AG04449 (cell line): ENCODE results near the gene AP3D1.

Experiments
- CTCF ChIA-PET: fragments of 350-600 bp; formaldehyde crosslinking; extraction: SDS; loops from one replicate; lab custom pipeline; 2021; ENCODE audit warnings: antibody characterized with exemption; lab: Yijun Ruan, JAX
- POLR2A ChIA-PET: fragments of 400-600, 350-600 bp; formaldehyde crosslinking; extraction: SDS; loops from one replicate; lab custom pipeline; 2020; ENCODE audit warnings: antibody characterized with exemption, inconsistent platforms; lab: Yijun Ruan, JAX
- DNase-seq: peaks from one replicate; pipeline ENCODE4 v3.0.0-alpha.2; 2010; ENCODE audit warnings: low read depth, low spot score
- H3K4me3 ChIP-seq: 2 replicates; pipeline ENCODE4 v1.5.1; 2011; ENCODE audit warnings: low read depth, mild to moderate bottlenecking, control low read depth, low read length
- CTCF ChIP-seq: IDR thresholded peaks from one replicate; pipeline ENCODE4 v1.5.1; 2011; ENCODE audit warnings: mild to moderate bottlenecking, moderate library complexity, low read length, control low read depth, inconsistent platforms; ENCODE audit not compliant: insufficient read depth; ENCODE audit errors: missing control alignments

Gene AP3D1

GRCh38 chr19:2051773-2052704, 99.3 kb downstream of the AP3D1 start:
- TF ChIP-seq CTCF: no peak
- ChIA-PET CTCF (interaction anchor here (0.6 to 2.8 kb wide), 11 partner anchors 9 to 264 kb away, joined by 3 to 15 read pairs (median 4); no protein-coding TSS in a partner anchor), POLR2A (interaction anchor here (0.6 to 2.1 kb wide), 5 partner anchors 8 to 43 kb away, joined by 3 to 11 read pairs (median 4); no protein-coding TSS in a partner anchor)
- no peak overlapping the region for H3K4me3 ChIP-seq
- DNase-seq: no peak

GRCh38 chr19:2050991-2051772, 100.2 kb downstream of the AP3D1 start, which contains the start of gene MKNK2:
MKNK2 (minus strand) TSS chr19:2051244; CDS start chr19:2050851, 393 bp downstream.
- ChIA-PET CTCF (interaction anchor here (0.6 to 2.8 kb wide), 11 partner anchors 8 to 265 kb away, joined by 3 to 15 read pairs (median 4); no protein-coding TSS in a partner anchor), POLR2A (interaction anchor here (0.6 to 2.1 kb wide), 5 partner anchors 9 to 19 kb away, joined by 3 to 11 read pairs (median 3); no protein-coding TSS in a partner anchor)
- H3K4me3 ChIP-seq: peak within 1 kb of the TSS; percentile 73
- DNase-seq: no peak
- peak; percentile 79 for TF ChIP-seq CTCF
